Measurements from ENCODE around the gene THAP12.

The THAP12 gene

DNA sequence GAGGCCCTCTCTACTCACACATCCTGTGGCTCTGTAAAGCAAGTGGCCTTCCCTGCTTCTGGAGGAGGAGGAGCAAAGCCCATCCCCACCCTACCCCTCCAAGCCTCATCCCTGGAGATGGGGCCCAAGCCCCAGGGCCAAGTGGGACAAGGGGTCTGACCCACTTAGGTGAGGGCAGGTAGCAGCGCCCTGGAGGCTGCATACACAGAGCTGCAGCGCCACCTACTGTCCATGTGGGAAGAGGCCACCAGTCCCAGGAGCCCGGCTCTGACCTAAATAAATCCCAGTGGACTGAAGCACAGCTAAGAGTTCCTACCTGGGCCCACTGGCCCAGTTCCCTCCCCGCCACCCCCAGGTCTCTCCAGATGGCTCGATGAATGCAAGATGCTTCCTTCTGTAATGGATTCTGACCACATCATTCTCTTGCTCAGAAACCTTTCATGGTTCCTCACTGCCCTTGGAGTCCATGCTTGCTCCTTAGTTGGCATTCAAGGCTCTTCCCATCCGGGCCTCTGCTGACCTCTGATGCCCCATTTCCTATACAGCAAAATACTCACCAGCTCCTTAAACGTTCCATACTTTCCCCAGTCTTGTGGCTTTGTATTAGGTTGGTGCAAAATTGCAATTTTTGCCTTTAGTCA is 62.1 kb downstream of the THAP12 start:
- Histone ChIP-seq H3K9me3 (no peaks in the 10 kb centered on the region), H3K4me1 (peaks cover 9% of the 10 kb centered on the region), H3K4me3 (ENCODE audit: low read depth, low read length) (no peak overlapping the region), H3K27me3 (no peaks in the 10 kb centered on the region), H3K36me3 (no peaks in the 10 kb centered on the region)
- peak; percentile 89 for DNase-seq
- TF ChIP-seq, protein P1, sequence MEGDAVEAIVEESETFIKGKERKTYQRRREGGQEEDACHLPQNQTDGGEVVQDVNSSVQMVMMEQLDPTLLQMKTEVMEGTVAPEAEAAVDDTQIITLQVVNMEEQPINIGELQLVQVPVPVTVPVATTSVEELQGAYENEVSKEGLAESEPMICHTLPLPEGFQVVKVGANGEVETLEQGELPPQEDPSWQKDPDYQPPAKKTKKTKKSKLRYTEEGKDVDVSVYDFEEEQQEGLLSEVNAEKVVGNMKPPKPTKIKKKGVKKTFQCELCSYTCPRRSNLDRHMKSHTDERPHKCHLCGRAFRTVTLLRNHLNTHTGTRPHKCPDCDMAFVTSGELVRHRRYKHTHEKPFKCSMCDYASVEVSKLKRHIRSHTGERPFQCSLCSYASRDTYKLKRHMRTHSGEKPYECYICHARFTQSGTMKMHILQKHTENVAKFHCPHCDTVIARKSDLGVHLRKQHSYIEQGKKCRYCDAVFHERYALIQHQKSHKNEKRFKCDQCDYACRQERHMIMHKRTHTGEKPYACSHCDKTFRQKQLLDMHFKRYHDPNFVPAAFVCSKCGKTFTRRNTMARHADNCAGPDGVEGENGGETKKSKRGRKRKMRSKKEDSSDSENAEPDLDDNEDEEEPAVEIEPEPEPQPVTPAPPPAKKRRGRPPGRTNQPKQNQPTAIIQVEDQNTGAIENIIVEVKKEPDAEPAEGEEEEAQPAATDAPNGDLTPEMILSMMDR (IDR thresholded peaks at IDR 0.05; ENCODE audit: low read depth, low read length): peak; percentile 94

DNA sequence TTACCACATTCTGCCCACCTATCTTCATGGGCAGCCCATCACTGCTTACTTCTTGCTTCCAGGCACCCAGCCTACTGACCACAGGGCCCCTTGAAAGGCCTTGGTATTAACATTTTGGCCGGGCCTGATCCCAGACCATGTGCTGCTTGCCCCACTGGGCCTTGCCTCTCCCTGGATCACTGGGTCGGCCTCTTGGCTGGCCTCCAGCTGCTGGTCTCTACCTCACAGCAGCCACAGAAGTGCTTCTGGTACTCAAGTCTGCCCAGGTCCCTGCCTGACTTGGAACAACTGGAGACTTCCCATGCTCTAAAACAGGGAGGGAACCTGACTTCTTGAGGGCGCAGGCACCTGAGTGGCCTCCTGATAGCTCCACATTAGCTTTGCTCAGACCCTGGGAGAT is 63.6 kb downstream of the THAP12 start:
- H3K4me3 ChIP-seq (ENCODE audit: low read depth, low read length): no peak overlapping the region
- H3K9me3 ChIP-seq: no peaks in the 10 kb centered on the region
- no peaks in the 10 kb centered on the region for H3K36me3 ChIP-seq
- no peak for DNase-seq
- TF ChIP-seq, protein P1 (IDR thresholded peaks at IDR 0.05; ENCODE audit: low read depth, low read length): no peak
- no peaks in the 10 kb centered on the region for H3K27me3 ChIP-seq
- H3K4me1 ChIP-seq: no peaks in the 10 kb centered on the region

- TF ChIP-seq, protein P1 (IDR thresholded peaks at IDR 0.05; ENCODE audit: low read depth, low read length): no peak
- H3K9me3 ChIP-seq: no peaks in the 10 kb centered on the region
- no peak overlapping the region for H3K4me3 ChIP-seq (ENCODE audit: low read depth, low read length)
- no peaks in the 10 kb centered on the region for H3K27me3 ChIP-seq
- no peak for DNase-seq
- H3K36me3 ChIP-seq: no peaks in the 10 kb centered on the region
- no peaks in the 10 kb centered on the region for H3K4me1 ChIP-seq
Observed at GRCh38 chr11:76316726-76317125, 64.2 kb downstream of the THAP12 start.

- H3K4me1 ChIP-seq: no peaks in the 10 kb centered on the region
- H3K36me3 ChIP-seq: no peaks in the 10 kb centered on the region
- no peaks in the 10 kb centered on the region for H3K27me3 ChIP-seq
- no peak overlapping the region for H3K4me3 ChIP-seq (ENCODE audit: low read depth, low read length)
- no peaks in the 10 kb centered on the region for H3K9me3 ChIP-seq
- DNase-seq: no peak
- TF ChIP-seq, protein P1 (IDR thresholded peaks at IDR 0.05; ENCODE audit: low read depth, low read length): no peak
Observed at GRCh38 chr11:76315182-76315853, 65.6 kb downstream of the THAP12 start.

DNA sequence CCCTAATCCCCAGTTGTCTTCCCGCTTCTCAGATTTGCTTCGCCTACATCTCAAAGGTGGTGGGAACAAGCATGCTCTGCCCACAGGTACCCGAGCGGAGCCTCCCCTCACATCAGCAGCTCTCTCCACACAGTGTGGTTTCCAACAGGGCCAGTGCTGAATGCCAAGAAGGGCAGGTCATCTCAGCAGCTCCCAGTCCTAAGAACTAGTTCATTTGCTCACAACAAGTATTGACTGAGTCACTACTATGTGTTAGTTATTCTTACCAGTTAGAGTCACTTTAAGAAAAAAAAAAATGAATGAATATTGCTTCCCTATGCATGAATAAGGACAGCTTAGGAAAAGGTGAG is 66.2 kb downstream of the THAP12 start:
- Histone ChIP-seq H3K36me3 (no peaks in the 10 kb centered on the region), H3K4me1 (no peaks in the 10 kb centered on the region), H3K9me3 (no peaks in the 10 kb centered on the region), H3K4me3 (ENCODE audit: low read depth, low read length) (no peak overlapping the region), H3K27me3 (no peaks in the 10 kb centered on the region)
- no peak for DNase-seq
- TF ChIP-seq, protein P1 (IDR thresholded peaks at IDR 0.05; ENCODE audit: low read depth, low read length): no peak

All from BE2C (cell line).